Retinal pigment epithelial cell (primary cell): ENCODE measurements around the gene KRT26.
A peak's percentile ranks its signal among the peaks of the same experiment; 100 is the strongest.

Experiments
- DNase-seq: peaks from one replicate; pipeline ENCODE4 v3.0.0-alpha.2; 2010; ENCODE audit warnings: low read depth
- H3K4me3 ChIP-seq: 2 replicates; pipeline ENCODE4 v1.5.1; 2011; ENCODE audit warnings: mild to moderate bottlenecking, low read length, control low read depth, moderate library complexity
- CTCF ChIP-seq: conservative IDR thresholded peaks from 2 replicates; pipeline ENCODE4 v1.5.1; 2011; ENCODE audit warnings: low read depth, low read length, control low read depth, inconsistent platforms

Gene KRT26

GRCh38 chr17:40735016-40735415 is 37.0 kb downstream of the KRT26 start:
- no peak for DNase-seq
- no peak for TF ChIP-seq CTCF
- H3K4me3 ChIP-seq, result no peak overlapping the region

GRCh38 chr17:40734018-40734417 is 38.0 kb downstream of the KRT26 start:
- no peak for TF ChIP-seq CTCF
- no peak for DNase-seq
- no peak overlapping the region for H3K4me3 ChIP-seq

- DNase-seq, result no peak
- no peak overlapping the region for H3K4me3 ChIP-seq
- TF ChIP-seq CTCF, result no peak
Observed at GRCh38 chr17:40730970-40731369, 41.0 kb downstream of the KRT26 start.

GRCh38 chr17:40727447-40728231 is 44.4 kb downstream of the KRT26 start:
- TF ChIP-seq CTCF, result no peak
- peak; percentile 26 for DNase-seq
- H3K4me3 ChIP-seq, result no peak overlapping the region

GRCh38 chr17:40726919-40727318 is 45.1 kb downstream of the KRT26 start:
- peak; percentile 24 for TF ChIP-seq CTCF
- DNase-seq, result no peak
- H3K4me3 ChIP-seq, result no peak overlapping the region

GRCh38 chr17:40724656-40725055 is 47.3 kb downstream of the KRT26 start:
- DNase-seq, result no peak
- no peak for TF ChIP-seq CTCF
- H3K4me3 ChIP-seq, result no peak overlapping the region

- peak; percentile 18 for DNase-seq
- no peak for TF ChIP-seq CTCF
- H3K4me3 ChIP-seq, result no peak overlapping the region
Observed at GRCh38 chr17:40722241-40722640, 49.8 kb downstream of the KRT26 start.
